ENCODE data around the gene RNF224. TPM values are rescaled to one million over a fixed set of nuclear protein-coding genes. Genes with fewer than 3 reads are reported as not detected.

RNF224 gene
- total RNA-seq, 1 donor = not detected

DNA sequence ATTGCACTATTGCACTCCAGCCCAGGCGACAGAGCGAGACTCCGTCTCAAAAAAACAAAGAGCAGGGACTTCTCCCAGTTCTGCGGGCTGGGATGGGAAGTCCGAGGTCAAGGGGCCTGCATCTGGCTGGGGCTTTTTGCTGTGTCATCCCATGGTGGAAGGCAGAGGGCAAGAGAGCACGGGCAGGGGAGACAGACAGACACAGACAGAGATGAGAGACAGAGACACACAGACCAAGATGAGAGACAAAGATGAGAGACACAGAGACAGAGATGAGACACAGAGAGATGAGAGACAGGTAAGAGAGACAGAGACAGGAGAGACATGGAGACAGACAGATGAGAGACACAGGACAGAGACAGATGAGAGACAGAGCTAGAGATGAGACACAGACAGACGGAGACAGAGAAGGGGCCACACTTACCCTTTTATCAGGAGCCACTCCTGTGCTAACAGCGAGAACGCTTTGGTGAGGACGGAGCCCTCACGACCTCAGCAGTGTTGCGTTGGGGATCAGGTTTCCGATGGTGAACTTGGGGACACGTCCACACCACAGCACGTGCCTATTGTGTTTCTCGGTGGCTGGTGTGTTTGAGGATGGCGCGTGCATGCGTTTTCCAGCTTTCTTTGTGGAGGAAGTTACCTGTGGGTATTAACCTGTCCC is 41.4 kb downstream of the RNF224 start:
- no peak overlapping the region for H3K4me3 ChIP-seq (ENCODE audit: low read depth, low read length)
- TF ChIP-seq, protein P1, sequence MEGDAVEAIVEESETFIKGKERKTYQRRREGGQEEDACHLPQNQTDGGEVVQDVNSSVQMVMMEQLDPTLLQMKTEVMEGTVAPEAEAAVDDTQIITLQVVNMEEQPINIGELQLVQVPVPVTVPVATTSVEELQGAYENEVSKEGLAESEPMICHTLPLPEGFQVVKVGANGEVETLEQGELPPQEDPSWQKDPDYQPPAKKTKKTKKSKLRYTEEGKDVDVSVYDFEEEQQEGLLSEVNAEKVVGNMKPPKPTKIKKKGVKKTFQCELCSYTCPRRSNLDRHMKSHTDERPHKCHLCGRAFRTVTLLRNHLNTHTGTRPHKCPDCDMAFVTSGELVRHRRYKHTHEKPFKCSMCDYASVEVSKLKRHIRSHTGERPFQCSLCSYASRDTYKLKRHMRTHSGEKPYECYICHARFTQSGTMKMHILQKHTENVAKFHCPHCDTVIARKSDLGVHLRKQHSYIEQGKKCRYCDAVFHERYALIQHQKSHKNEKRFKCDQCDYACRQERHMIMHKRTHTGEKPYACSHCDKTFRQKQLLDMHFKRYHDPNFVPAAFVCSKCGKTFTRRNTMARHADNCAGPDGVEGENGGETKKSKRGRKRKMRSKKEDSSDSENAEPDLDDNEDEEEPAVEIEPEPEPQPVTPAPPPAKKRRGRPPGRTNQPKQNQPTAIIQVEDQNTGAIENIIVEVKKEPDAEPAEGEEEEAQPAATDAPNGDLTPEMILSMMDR (IDR thresholded peaks at IDR 0.05; ENCODE audit: insufficient read depth, low read depth, low read length) = no peak
- peak; percentile 81 for DNase-seq (ENCODE audit: low read depth)

- H3K4me3 ChIP-seq (ENCODE audit: low read depth, low read length) = no peak overlapping the region
- peak; percentile 93 for DNase-seq (ENCODE audit: low read depth)
- TF ChIP-seq, protein P1 (IDR thresholded peaks at IDR 0.05; ENCODE audit: insufficient read depth, low read depth, low read length) = no peak
Observed at GRCh38 chr9:137269231-137269772, 42.0 kb downstream of the RNF224 start.

GRCh38 chr9:137270929-137271695 is 43.8 kb downstream of the RNF224 start:
- TF ChIP-seq, protein P1 (IDR thresholded peaks at IDR 0.05; ENCODE audit: insufficient read depth, low read depth, low read length) = no peak
- H3K4me3 ChIP-seq (ENCODE audit: low read depth, low read length) = no peak overlapping the region
- no peak for DNase-seq (ENCODE audit: low read depth)

- DNase-seq (ENCODE audit: low read depth) = no peak
- no peak overlapping the region for H3K4me3 ChIP-seq (ENCODE audit: low read depth, low read length)
- TF ChIP-seq, protein P1 (IDR thresholded peaks at IDR 0.05; ENCODE audit: insufficient read depth, low read depth, low read length) = no peak
Observed at GRCh38 chr9:137271696-137272076, 44.4 kb downstream of the RNF224 start.

DNA sequence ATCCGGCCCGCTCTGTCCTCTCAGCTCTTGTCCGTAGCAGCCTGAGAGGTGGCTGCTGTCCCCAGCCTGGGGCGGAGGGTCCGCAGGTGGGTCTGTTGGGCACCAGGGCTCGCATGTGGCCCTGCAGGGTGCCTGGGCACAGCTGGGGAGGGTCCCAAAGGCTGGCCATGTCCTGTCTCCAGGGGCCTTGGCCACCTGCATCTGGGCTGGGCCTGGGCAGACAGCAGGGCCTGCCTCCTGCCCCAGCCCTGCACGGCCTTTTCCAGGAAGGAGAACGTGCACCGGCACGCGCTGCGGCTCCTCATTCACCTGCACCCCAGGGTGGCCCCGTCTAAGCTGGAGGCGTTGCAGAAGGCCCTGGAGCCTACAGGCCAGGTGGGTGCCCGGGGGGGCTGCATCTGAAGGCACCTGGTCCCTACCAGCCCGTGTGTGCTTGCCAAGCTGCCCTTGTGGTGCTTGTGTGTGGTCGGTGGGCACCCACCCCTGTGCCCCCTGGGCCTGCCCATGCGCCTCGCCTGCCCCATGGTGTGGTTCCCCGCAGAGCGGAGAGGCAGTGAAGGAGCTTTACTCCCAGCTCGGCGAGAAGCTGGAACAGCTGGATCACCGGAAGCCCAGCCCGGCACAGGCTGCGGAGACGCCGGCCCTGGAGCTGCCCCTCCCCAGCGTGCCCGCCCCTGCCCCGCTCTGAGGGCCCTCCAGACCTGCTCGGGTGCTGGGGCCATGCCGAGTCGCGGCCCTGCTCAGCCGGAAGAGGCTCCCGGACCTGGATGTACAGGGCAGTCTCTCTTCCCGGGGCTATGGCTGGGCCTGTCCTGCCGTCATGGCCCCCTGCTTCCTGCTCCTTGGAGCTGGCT is 45.2 kb downstream of the RNF224 start:
- H3K4me3 ChIP-seq (ENCODE audit: low read depth, low read length) = no peak overlapping the region
- no peak for DNase-seq (ENCODE audit: low read depth)
- TF ChIP-seq, protein P1 (IDR thresholded peaks at IDR 0.05; ENCODE audit: insufficient read depth, low read depth, low read length) = no peak

- no peak for DNase-seq (ENCODE audit: low read depth)
- TF ChIP-seq, protein P1 (IDR thresholded peaks at IDR 0.05; ENCODE audit: insufficient read depth, low read depth, low read length) = no peak
- H3K4me3 ChIP-seq (ENCODE audit: low read depth, low read length) = no peak overlapping the region
Observed at GRCh38 chr9:137273095-137273490, 45.8 kb downstream of the RNF224 start.

Measured in fibroblast of villous mesenchyme (primary cell).